GM20431 (cell line): Measurements from ENCODE around the gene TMEM80.
"Not testable (repeated sequence)": the region's sequence is repeated elsewhere in the genome, so short reads cannot be mapped to it uniquely, and the experiment has no call there.

Source experiments
- in situ Hi-C: fragments of 300-500 bp; cut with MseI, MboI; formaldehyde crosslinking; loops from one replicate; pipeline ENCODE4 v1.15.0; 2020; ENCODE audit warnings: low sequenced_read_pairs; ENCODE audit not compliant: unreplicated experiment

Gene TMEM80

DNA sequence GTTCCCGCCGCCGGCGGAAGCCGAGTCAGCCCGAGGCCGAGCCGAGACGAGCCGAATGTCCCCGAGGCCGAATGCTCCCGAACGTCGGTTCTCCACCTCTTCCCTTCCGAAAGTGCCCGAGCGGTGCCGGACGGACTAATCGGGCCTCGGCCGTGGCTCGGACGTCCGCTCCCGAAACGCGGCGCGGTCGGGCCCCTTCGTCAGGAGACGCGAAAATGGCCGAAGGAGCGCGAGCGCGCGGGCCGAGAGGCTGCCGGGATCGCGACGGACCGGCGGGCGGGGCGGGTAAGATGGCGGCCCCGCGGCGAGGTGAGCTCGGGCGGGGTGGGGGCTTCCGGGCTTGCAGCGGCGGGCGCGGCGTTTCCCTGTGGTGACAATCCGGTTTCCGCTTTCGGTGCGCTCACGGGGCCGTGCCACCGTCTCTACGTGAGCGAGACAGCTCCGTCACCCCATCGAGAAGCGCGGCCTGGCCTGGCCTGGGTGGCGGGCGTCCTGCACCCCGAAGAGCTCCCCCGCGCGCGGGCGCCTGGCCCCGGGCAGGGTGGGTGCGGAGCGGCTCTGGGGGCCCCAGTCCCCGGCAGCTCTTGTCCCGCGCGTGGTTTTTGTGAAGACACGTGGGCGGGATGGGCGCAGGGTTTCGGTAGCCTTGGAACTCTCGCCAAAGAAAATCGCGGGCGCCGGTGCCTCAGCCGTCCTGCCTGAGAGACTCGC is at the start of gene TMEM80:
TSS of gene TMEM80 (plus strand) at position 279 of the 711 bp plus-strand sequence. CDS start at position 291, 12 bp downstream.
- in situ Hi-C loops: no loop called here

DNA sequence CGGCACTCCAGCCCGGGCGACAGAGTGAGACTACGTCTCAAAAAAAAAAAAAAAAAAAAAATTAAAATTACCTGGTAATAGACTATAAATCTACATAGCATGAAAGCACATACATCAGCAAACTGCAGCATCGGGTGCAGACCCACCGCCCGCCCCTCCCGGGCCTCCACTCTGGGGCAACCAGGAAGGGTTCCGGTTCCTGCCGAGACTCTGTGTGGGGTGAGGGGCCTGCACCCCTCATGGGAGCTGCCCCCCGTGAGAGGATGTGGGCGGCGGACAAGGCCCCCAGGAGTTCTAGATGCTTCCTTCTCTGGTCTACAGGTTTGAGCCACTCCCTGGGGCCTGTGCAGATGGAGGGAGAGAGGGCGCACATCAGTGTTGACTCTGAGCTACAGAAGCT is 49.4 kb upstream of the TMEM80 start:
- in situ Hi-C loops: no loop called here

DNA sequence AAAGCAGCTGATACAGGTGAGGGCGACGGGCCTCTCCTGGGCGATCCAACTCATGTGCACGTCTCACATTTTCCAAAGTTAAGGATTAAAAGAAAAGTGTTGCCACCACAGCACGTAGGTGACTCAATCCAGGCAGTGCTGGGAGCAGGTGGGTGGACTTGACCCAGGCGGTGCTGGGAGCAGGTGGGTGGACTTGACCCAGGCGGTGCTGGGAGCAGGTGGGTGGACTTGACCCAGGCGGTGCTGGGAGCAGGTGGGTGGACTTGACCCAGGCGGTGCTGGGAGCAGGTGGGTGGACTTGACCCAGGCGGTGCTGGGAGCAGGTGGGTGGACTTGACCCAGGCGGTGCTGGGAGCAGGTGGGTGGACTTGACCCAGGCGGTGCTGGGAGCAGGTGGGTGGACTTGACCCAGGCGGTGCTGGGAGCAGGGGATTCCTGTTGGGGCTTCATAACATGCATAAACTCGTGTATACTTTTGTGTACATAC is 47.9 kb upstream of the TMEM80 start:
- in situ Hi-C loops: not testable (repeated sequence)

DNA sequence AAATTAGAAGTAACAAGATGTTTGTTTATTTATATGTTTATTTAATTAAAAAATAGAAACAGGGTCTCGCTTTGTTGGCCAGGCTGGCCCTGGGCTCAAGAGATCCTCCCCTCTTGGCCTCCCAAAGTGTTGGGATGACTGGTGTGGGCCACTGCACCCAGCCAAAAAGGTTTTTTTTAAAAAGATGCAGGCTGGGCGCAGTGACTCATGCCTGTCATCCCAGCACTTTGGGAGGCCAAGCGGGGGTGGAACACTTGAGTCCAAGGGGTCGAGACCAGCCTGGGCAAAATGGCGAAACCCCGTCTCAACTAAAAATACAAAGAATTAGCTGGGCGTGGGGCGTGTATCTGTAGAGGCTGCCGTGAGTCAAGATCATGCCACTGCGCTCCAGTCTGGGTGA is 45.1 kb upstream of the TMEM80 start:
- in situ Hi-C loops: no loop called here

DNA sequence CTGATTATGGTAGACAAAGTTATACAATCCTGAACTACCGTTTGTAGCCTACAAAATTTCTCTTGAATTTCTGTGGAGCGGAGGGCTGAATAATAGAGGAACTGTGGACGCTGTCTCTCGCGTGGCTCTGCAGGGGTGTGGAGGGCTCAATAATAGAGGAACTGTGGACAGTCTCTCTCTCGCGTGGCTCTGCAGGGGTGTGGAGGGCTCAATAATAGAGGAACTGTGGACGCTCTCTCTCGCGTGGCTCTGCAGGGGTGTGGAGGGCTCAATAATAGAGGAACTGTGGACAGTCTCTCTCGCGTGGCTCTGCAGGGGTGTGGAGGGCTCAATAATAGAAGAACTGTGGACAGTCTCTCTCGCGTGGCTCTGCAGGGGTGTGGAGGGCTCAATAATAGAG is 42.5 kb upstream of the TMEM80 start:
- in situ Hi-C loops: not testable (repeated sequence)

DNA sequence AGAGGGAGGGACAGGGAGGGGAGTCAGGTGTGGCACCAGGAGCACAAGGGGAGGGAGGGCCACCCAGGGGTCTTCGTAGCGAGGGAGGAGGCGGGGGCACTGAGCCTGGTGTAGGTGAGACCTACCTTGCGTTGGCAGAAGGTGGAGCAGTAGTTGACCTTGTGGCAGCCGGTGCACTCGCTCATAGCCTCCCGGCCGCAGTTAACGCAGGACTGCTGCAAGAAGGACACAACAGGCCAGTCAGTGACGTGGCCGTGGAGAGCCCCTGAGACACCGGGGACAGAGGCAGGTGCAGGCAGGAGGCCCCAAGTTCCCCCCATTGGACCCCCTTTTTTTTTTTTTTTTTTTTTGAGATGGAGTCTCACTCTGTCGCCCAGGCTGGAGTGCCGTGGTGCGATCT is 41.8 kb upstream of the TMEM80 start:
- in situ Hi-C loops: no loop called here

DNA sequence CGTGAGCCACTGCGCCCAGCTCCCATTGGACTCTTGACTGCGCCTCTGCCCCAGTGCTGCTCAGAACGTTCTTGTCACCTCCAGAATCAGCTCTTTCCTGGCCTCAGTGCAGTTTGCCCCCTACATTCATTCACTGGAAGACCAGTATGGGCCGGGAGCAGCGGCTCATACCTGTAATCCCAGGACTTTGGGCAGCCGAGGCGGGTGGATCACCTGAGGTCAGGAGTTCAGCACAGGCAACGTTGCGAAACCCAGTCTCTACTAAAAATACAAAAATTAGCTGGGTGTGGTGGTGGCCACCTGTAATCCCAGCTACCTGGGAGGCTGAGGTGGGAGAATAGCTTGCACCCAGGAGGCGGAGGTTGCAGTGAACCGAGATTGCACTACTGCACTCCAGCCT is 41.2 kb upstream of the TMEM80 start:
- in situ Hi-C loops: not testable (repeated sequence)

DNA sequence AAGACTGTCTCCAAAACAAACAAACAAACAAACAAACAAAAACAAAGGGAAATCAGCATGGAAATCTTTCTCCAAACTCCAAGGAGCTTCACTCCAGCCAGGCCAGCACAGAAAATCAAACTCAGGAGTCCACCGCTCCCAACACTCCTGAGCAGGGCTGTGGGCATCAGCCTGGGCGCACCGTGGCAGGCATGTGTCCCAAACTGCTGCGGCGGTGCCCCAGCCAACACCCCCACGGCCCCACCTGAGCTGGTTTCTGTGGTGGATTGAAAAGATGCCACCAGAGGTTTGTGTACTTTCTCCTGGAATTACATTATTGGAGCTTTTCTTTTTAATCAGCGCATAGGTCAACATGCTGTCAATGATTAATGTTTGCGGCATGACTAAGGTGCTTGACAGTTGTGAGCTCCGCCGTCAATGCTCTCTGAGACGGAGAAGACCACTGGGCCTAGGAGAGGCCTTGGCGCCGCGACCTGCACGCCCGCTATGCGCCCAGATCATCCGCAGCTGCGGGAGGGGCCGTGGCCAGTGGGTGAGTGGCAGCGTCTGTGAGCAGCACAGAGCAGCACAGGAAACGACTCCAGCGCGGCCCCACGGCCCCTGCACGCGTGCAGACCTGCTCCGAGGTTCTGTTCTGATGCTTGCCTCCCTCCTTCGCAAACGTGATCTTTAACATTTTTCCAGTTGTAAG is 40.4 kb upstream of the TMEM80 start:
- in situ Hi-C loops: no loop called here

DNA sequence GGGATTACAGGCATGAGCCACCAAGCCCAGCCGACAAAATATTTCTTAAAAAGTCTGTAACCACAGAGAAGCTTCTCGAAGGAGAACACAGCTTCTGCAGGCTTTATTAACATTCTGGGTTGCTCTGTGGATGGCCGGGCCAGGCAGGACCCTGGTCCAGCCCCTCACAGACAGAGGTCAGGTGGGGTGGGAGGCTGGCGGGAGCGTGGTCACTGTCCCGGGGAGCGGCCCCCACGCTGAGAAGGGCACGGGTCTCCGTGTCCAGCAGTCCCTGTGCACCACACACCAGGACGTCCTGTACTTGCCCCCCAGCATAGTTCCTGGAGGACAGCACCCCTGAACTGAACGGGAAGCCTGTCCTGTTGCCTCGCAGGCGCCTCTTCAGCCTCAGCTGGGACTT is 39.2 kb upstream of the TMEM80 start:
- in situ Hi-C loops: no loop called here

DNA sequence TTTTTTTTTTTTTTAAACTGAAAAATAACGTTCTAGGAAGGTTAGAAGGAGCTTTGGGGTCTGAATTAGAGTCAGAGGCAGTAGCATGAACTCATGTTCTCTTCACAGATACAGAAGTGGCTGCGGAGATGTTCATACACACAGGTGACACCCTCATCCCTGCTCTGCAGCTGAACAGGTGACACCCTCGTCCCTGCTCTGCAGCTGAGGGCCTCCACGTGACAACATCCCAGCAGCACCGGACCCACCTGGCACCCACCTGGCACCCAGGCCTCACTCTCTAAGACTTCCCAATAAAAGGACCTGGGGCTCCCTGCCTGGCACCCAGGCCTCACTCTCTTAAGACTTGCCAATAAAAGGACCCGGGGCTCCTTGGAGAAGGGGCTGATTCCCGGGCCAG is 38.8 kb upstream of the TMEM80 start:
- in situ Hi-C loops: no loop called here

DNA sequence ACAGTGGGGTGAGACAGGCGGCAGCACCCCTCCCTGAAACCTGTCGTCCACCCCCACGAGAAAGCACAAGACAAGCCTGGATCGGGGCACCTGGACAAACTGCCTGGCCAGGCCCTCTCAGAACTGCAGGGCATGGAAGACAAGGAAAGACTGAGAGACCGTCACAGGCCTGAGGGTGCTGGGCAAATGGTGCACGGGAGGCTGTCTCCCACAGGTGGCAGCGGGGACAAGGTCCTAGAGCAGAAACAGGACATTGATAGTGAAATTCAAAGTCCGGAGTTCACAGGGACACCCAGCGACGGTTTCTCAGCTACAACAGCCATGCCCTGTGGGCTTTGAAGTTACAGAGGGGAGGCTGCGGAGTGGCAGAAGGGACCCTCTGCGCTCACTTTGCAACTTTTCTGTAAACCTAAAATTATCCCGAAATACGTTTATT is 37.9 kb upstream of the TMEM80 start:
- in situ Hi-C loops: no loop called here

DNA sequence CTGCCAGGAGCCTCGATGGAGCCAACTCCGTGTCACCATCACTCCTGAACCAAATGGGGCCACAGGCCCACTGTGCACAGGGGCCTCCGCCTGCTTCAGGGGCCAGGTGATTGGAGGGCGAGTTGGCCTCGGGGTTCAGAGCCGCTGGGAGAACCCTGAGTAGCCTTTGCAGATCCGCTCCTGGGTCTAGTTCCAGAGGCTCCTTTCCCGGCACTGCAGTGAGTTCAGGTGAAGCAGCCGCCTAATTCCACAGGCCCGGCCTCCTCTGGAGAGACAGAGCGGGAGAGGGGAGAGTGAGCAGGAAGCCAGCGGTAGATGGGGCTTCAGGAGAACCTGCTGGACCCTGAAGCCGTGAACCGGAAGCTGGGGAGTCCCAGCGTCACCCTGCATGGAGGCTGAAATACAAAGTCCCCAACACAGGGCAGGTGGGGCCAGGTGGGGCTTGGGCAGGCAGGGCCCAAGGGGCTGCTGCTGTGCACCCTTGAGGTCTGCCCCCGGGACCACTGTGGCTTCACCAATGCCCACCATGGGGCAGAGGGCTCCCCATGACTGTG is 36.0 kb upstream of the TMEM80 start:
- in situ Hi-C loops: no loop called here

DNA sequence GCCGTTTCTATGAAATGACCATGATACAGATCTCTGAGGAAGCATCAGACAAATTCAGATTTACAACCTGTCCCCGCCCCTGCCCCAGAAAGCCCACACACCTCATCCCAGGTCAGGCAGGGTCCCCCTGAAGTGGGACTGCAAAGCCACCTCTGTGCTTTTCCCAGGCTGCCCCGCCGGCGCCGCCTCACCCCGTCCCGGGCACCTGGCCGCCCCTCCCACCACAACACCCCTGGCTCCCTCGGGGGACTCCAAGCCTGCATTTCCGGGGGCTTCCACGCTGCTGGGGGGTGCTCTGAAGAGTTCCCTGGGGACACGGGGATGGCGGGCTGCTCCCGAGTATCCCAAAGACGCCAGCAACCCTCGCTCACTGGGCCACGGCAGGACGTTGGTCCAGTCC is 35.3 kb upstream of the TMEM80 start:
- in situ Hi-C loops: no loop called here

DNA sequence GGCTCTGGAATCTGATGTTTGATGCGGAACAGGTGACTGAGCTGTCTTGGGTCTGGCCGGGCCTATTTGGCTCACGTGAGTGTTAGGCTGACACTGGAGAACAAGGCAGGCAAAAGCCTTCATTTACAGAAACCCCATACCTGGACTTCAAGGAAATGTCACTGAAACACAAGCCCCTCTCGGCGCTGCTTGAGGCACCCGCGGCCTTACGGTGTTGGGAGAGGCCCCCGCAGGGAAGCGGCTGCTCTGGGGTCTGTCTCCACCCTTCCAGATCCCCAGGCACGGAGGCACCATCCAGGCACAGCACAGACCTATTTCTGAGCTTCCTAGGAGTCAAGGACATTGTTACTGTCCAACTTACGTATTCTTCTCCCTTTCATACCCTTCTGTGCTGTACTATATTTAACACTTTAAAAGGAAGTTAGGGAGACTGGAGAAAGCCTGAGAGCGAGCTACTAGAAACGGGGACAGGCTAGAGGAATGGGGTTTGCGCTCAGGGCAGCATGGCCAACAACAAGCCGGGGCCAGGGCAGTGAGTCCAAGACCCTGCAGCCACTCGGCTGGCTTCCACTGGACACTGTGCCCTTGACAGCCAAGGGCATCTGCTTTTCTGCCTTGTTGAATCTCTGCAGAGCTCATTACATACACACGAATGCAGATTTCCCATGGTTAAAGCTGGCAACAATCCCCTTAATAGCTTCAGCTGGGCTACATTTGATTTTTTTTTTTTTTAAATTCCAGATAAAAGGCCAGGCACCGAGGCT is 34.8 kb upstream of the TMEM80 start:
- in situ Hi-C loops: no loop called here

DNA sequence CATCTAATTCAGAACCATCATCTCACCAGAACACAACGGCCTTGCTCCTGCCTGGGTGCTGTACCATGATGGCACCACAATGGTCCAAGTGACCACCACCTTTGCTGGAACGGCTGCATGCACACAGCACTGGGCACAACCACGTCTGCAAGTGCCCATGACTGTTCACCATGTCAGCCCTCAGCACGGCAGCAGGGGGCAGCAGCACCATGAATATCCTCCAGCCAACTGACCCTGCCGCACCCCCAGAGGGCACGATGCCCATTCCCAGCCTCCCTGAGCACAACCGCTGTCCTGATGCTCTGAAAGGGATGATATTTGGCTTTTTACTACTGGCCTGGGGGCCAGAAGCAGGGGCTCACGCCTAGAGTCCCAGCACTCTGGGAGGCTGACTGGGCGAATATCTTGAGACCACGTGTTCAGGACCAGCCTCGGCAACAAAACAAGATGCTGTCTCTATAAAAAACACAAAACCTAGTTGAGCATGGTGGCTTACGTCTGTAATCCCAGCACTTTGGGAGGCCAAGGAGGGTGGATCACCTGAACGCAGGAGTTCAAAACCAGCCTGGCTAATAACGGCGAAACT is 32.8 kb upstream of the TMEM80 start:
- in situ Hi-C loops: no loop called here

DNA sequence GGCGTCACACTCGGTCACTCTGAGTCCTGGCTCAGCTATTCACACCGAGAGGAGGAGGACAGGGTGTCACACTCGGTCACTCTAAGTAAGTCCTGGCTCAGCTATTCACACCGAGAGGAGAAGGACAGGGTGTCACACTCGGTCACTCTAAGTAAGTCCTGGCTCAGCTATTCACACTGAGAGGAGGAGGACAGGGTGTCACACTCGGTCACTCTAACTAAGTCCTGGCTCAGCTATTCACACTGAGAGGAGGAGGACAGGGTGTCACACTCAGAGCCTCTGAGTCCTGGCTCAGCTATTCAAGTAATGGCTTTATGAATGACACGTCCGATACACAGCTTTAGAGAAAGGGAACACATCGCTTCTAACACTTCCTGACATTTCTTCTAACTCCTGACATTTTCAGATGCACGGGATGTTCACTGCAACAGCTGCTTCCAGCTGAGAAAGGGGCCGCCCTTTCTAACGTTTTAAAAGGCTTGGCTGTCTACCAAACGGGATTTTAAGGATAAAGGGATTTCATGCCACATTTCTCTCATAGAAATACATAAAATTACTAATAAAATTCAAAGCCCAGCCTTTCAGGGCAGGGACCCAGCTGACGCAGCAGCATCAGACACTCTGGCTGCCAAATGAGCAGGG is 30.4 kb upstream of the TMEM80 start:
- in situ Hi-C loops: no loop called here

DNA sequence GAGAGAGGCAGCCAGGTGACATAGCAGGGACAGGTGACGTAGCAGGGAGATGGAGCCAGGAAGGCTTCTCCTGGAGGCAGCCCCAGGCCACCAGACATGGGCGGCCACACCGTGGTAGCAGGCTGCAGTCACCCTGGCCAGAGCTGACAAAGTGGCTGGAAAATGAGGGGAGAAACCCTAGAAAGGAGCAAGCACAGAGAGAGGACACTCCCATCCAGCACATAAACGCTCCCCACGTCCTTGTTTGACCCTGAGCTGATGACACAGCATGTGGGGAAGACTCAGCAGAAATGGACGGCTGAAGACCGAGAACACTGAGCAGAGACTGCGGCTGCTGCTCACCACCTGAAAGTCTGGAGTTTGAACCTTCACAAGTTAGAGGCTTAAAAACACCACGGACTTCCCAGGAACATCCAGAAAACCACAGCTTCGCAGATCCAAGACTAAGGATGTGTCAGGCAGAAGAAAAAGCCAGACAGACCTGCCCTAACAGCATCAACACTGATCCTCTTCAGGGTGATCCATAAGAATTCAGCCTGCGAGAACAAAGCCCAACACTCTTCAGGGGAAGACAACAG is 29.8 kb upstream of the TMEM80 start:
- in situ Hi-C loops: no loop called here

DNA sequence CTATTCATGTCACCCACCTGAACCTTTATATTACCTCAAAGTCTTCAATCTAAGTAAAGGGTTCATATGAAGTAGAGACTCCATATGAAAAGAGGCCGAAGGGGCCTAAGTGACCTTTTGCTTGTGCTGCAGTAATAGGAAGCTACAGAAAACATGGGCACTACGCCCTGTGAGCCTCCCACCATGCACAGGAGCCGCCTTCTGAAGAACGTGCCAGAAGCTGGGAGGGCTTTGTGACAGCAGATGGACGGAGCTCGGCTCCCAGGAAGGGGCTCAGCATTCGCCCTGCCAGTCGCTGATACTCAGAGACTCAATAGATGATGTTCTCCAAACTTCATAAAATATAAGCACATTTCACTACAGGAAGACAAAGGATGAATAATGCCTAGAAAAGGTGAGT is 21.8 kb upstream of the TMEM80 start:
- in situ Hi-C loops: no loop called here

DNA sequence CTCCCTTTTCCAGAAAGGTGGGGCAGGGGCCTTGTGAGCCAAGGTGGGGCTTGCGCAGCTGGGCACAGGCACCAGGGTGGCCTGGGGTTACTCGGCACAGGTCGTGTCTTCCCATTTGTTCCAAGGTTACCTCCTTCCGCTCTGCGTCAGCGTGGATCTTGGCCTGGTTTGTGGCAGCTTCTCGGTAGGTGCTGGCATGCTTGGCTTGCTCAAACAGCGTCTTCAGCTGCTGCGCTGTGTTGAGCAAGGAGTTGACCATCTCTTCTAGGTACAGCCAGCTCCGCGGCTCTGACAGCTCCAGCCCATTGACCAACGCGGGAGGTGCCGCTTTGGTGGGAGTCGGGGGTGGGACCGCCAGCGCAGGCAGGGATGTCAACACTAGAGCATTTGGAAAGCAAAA is 21.2 kb upstream of the TMEM80 start:
- in situ Hi-C loops: no loop called here
